ENCODE results near the gene CARTPT.

The CARTPT gene

GRCh38 chr5:71737931-71738539 lies 19.0 kb downstream of the CARTPT start:
- Histone ChIP-seq H4K20me1 (ENCODE audit: low read depth, low read length) (no peaks in the 10 kb centered on the region), H3K4me2 (ENCODE audit: low read depth, low read length, poor library complexity, severe bottlenecking) (no peak overlapping the region), H3F3A (ENCODE audit: insufficient read depth) (no peaks in the 10 kb centered on the region), H3K27me3 (ENCODE audit: low read length) (no peaks in the 10 kb centered on the region), H2AFZ (ENCODE audit: low read depth, low read length, severe bottlenecking) (no peak overlapping the region), H3K79me2 (ENCODE audit: insufficient read depth, low read length) (no peaks in the 10 kb centered on the region), H3K9me2 (replicated peaks; ENCODE audit: insufficient read depth, low read length) (no peaks in the 10 kb centered on the region), H3K27ac (ENCODE audit: low read depth, low read length) (no peak overlapping the region), H3K9me3 (ENCODE audit: insufficient read depth, low read length) (no peaks in the 10 kb centered on the region), H3K9ac (ENCODE audit: low read length) (no peak overlapping the region), H3K4me3 (ENCODE audit: insufficient read depth, low read length, poor library complexity, severe bottlenecking) (no peak overlapping the region), H3K36me3 (ENCODE audit: low read length) (no peaks in the 10 kb centered on the region)
- TF ChIP-seq CTCF (IDR thresholded peaks at IDR 0.05; ENCODE audit: insufficient read depth, low read length, poor library complexity, severe bottlenecking) (no peak), EZH2phosphoT487 (conservative IDR thresholded peaks at IDR 0.05; ENCODE audit: low read length) (no peak)

GRCh38 chr5:71738662-71739361 lies 19.7 kb downstream of the CARTPT start:
- no peak for TF ChIP-seq CTCF (IDR thresholded peaks at IDR 0.05; ENCODE audit: insufficient read depth, low read length, poor library complexity, severe bottlenecking)
- TF ChIP-seq EZH2phosphoT487 (conservative IDR thresholded peaks at IDR 0.05; ENCODE audit: low read length) = no peak
- no peaks in the 10 kb centered on the region for H3K27me3 ChIP-seq (ENCODE audit: low read length)
- no peak overlapping the region for H3K9ac ChIP-seq (ENCODE audit: low read length)
- no peak overlapping the region for H3K27ac ChIP-seq (ENCODE audit: low read depth, low read length)
- no peaks in the 10 kb centered on the region for H3K9me2 ChIP-seq (replicated peaks; ENCODE audit: insufficient read depth, low read length)
- no peaks in the 10 kb centered on the region for H3K9me3 ChIP-seq (ENCODE audit: insufficient read depth, low read length)
- no peak overlapping the region for H3K4me3 ChIP-seq (ENCODE audit: insufficient read depth, low read length, poor library complexity, severe bottlenecking)
- H4K20me1 ChIP-seq (ENCODE audit: low read depth, low read length) = no peaks in the 10 kb centered on the region
- no peaks in the 10 kb centered on the region for H3K36me3 ChIP-seq (ENCODE audit: low read length)
- H2AFZ ChIP-seq (ENCODE audit: low read depth, low read length, severe bottlenecking) = no peak overlapping the region
- H3K79me2 ChIP-seq (ENCODE audit: insufficient read depth, low read length) = no peaks in the 10 kb centered on the region
- H3K4me2 ChIP-seq (ENCODE audit: low read depth, low read length, poor library complexity, severe bottlenecking) = no peak overlapping the region
- H3F3A ChIP-seq (ENCODE audit: insufficient read depth) = no peaks in the 10 kb centered on the region

- H3K9ac ChIP-seq (ENCODE audit: low read length) = no peak overlapping the region
- no peak overlapping the region for H2AFZ ChIP-seq (ENCODE audit: low read depth, low read length, severe bottlenecking)
- H3K36me3 ChIP-seq (ENCODE audit: low read length) = no peaks in the 10 kb centered on the region
- no peaks in the 10 kb centered on the region for H3K27me3 ChIP-seq (ENCODE audit: low read length)
- H3K4me3 ChIP-seq (ENCODE audit: insufficient read depth, low read length, poor library complexity, severe bottlenecking) = no peak overlapping the region
- no peaks in the 10 kb centered on the region for H3K9me2 ChIP-seq (replicated peaks; ENCODE audit: insufficient read depth, low read length)
- TF ChIP-seq CTCF (IDR thresholded peaks at IDR 0.05; ENCODE audit: insufficient read depth, low read length, poor library complexity, severe bottlenecking) (no peak), EZH2phosphoT487 (conservative IDR thresholded peaks at IDR 0.05; ENCODE audit: low read length) (no peak)
- H4K20me1 ChIP-seq (ENCODE audit: low read depth, low read length) = no peaks in the 10 kb centered on the region
- no peak overlapping the region for H3K27ac ChIP-seq (ENCODE audit: low read depth, low read length)
- no peaks in the 10 kb centered on the region for H3K9me3 ChIP-seq (ENCODE audit: insufficient read depth, low read length)
- H3F3A ChIP-seq (ENCODE audit: insufficient read depth) = no peaks in the 10 kb centered on the region
- H3K79me2 ChIP-seq (ENCODE audit: insufficient read depth, low read length) = no peaks in the 10 kb centered on the region
- no peak overlapping the region for H3K4me2 ChIP-seq (ENCODE audit: low read depth, low read length, poor library complexity, severe bottlenecking)
Observed at GRCh38 chr5:71740015-71740753, 21.1 kb downstream of the CARTPT start.

Measured in SU-DHL-6 (cell line).